ENCODE measurements around the gene TMEM50A.
"Not testable (repeated sequence)": the region's sequence is repeated elsewhere in the genome, so short reads cannot be mapped to it uniquely, and the experiment has no call there.

The TMEM50A gene

DNA sequence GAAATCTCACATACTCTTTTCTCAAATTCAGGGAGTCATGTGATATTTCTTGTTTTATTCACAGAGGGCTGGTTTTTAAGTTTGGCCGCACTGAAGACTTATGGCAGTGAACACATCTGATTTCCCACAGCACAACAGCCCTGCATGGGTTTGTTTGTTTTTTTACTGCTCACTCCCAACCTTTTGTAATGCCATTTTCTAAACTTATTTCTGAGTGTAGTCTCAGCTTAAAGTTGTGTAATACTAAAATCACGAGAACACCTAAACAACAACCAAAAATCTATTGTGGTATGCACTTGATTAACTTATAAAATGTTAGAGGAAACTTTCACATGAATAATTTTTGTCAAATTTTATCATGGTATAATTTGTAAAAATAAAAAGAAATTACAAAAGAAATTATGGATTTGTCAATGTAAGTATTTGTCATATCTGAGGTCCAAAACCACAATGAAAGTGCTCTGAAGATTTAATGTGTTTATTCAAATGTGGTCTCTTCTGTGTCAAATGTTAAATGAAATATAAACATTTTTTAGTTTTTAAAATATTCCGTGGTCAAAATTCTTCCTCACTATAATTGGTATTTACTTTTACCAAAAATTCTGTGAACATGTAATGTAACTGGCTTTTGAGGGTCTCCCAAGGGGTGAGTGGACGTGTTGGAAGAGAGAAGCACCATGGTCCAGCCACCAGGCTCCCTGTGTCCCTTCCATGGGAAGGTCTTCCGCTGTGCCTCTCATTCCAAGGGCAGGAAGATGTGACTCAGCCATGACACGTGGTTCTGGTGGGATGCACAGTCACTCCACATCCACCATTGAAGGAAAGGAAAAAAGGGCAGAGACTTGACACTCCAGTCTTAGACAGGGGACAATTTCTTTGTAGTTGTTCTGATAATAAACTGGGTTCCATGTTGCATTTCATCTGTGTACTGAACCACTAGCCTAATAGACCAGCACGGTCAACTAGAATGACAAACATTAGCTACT, 22.8 kb downstream of the TMEM50A start:
- no peak for DNase-seq (ENCODE audit: low read depth, low spot score)
- no peak overlapping the region; the same call in 1 of the 2 replicates for H3K4me3 ChIP-seq
- H3K9me3 ChIP-seq (ENCODE audit: low read depth, low read length) = no peaks in the 10 kb centered on the region
- H3K9ac ChIP-seq (ENCODE audit: insufficient read length) = no peak overlapping the region
- peak overlapping the region; percentile 91 for H3K27ac ChIP-seq
- TF ChIP-seq FOXP2 (optimal IDR thresholded peaks at IDR 0.05; ENCODE audit: control extremely low read depth, extremely low read length, insufficient read depth) (no peak), POLR2AphosphoS5 (IDR thresholded peaks at IDR 0.05; ENCODE audit: borderline replicate concordance, low read depth, low read length) (no peak), EZH2 (IDR thresholded peaks at IDR 0.05) (no peak)
- peaks cover 24% of the 10 kb centered on the region for H3K36me3 ChIP-seq (ENCODE audit: insufficient read depth, low read length)

DNA sequence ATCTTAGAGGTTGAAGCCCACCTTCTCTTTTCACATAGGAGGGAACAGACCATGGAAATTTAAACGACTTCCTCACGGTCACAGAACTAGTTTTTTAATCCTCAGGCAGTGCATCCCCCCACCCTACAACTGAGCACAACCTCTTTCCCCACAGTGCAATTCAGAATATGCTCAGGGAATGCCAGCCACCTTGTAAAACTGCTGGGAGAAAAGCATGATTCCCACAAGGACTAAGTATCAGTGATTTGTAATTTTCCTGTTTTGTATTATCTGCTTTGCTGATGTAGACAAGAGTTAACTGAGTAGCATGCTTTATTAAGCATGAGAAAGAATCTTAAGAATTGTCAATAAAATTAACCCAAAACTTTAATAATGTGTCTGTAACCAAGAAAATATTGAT, 23.8 kb downstream of the TMEM50A start:
- Histone ChIP-seq H3K36me3 (ENCODE audit: insufficient read depth, low read length) (peaks cover 24% of the 10 kb centered on the region), H3K9me3 (ENCODE audit: low read depth, low read length) (no peaks in the 10 kb centered on the region), H3K27ac (peak overlapping the region; percentile 91), H3K9ac (ENCODE audit: insufficient read length) (no peak overlapping the region), H3K4me3 (peak overlapping the region; percentile 18; the same call in 1 of the 2 replicates)
- no peak for TF ChIP-seq POLR2AphosphoS5 (IDR thresholded peaks at IDR 0.05; ENCODE audit: borderline replicate concordance, low read depth, low read length)
- TF ChIP-seq EZH2 (IDR thresholded peaks at IDR 0.05) = no peak
- TF ChIP-seq FOXP2 (optimal IDR thresholded peaks at IDR 0.05; ENCODE audit: control extremely low read depth, extremely low read length, insufficient read depth) = no peak
- no peak for DNase-seq (ENCODE audit: low read depth, low spot score)

DNA sequence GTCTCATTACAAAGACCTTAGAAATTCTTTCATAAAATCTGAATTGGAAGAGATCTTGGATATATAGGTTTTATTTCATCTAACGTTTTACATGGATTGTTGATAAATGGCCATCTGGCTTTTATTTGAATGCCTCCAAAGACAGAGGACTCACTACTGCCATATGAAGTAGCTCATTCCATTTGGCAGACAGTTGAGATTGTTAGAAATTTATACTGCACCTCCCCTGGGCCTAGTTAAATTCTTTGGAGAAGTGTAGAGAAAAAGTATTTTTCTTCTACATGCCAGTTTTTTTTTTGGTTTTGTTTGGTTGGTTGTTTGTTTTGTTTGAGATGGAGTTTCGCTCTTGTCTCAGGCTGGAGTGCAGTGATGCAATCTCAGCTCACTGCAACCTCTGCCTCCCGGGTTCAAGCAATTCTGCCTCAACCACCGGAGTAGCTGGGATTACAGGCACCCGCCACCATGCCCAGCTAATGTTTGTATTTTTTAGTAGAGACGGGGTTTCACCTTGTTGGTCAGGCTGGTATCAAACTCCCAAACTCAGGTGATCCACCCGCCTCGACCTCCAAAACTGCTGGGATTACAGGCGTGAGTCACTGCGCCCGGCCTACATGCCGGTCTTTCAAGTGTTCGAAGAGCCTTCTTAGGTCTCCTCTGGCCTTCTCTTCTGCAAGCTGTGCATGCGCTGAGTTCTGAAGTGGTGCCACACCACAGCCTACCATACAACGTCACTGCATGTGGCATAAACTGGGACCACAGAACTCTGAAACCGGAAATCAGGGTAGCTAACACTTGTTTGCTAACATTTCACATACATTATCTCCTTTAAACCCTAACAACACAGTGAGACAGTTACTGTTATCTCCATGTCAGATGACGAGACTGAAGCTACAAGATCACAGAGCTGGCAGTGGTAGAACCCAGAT, 24.8 kb downstream of the TMEM50A start:
- not testable (repeated sequence) for DNase-seq (ENCODE audit: low read depth, low spot score); H3K9me3 ChIP-seq (ENCODE audit: low read depth, low read length); H3K9ac ChIP-seq (ENCODE audit: insufficient read length); H3K27ac ChIP-seq; H3K4me3 ChIP-seq
- H3K36me3 ChIP-seq (ENCODE audit: insufficient read depth, low read length) = peaks cover 24% of the 10 kb centered on the region

DNA sequence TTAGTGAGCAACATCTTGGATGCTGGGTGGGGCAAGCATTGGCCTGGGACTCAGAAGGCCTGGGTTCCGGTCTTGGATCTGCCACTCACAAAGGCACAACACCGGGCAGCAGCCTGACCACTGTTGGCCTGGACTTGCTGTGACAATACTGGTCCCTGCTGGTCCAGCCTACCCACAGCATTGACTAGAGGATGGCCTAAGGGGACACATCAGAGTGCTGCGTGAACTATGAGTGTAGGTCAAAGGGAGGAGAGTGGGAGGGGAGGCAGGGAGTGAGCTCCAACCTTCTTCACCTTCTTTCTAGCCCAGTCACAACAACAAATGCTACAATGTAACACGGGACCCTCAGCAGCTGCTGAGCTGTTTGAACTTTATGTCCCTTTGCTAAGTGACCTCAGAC, 31.1 kb downstream of the TMEM50A start:
- no peak overlapping the region for H3K27ac ChIP-seq
- no peaks in the 10 kb centered on the region for H3K9me3 ChIP-seq (ENCODE audit: low read depth, low read length)
- no peak overlapping the region for H3K9ac ChIP-seq (ENCODE audit: insufficient read length)
- no peak for DNase-seq (ENCODE audit: low read depth, low spot score)
- H3K4me3 ChIP-seq = no peak overlapping the region
- TF ChIP-seq FOXP2 (optimal IDR thresholded peaks at IDR 0.05; ENCODE audit: control extremely low read depth, extremely low read length, insufficient read depth) = no peak
- H3K36me3 ChIP-seq (ENCODE audit: insufficient read depth, low read length) = no peaks in the 10 kb centered on the region

DNA sequence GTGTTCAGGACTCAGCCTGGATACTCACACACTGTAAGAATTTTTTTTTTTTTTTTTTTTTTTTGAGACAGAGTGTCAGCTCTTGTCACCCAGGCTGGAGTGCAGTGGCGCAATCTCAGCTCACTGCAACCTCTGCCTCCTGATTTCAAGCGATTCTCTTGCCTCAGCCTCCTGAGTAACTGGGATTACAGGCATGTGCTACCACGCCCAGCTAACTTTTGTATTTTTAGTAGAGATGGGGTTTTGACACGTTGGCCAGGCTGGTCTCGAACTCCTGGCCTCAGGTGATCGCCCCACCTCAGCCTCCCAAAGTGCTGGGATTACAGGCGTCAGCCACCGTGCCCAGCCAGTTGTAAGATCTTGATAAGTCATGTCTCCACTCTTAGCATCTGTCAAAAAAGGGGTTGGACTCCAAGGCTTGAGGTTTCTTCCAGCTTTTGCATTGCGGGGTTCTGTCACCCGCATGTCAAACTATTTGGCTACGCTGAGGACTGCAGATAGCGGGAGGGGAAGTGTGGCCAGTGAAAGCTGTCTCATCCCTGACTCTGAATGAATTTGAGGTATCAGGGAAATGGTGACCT, 31.6 kb downstream of the TMEM50A start:
- not testable (repeated sequence) for H3K36me3 ChIP-seq (ENCODE audit: insufficient read depth, low read length); DNase-seq (ENCODE audit: low read depth, low spot score); H3K4me3 ChIP-seq; H3K9ac ChIP-seq (ENCODE audit: insufficient read length); H3K9me3 ChIP-seq (ENCODE audit: low read depth, low read length); H3K27ac ChIP-seq

DNA sequence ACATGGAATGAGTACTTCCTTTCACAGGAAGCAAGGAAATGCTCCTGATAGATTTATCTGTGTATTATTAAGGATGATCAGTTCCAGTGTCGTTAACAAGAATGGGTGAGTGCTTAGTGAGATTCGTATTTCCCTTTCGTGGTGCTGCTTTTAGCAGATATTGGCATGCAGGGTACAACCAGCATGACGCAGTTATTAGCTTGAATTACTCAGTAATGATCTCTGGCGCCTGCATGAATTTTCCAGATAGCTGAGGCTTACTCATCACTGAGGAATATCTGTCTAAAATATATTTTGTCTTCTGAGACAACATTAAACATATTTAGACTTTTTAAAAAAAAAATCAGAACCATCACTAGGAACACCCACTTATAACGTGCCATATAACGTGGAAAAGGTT, 33.6 kb downstream of the TMEM50A start:
- not testable (repeated sequence) for H3K9ac ChIP-seq (ENCODE audit: insufficient read length); H3K36me3 ChIP-seq (ENCODE audit: insufficient read depth, low read length); H3K9me3 ChIP-seq (ENCODE audit: low read depth, low read length)
- peak; percentile 54; the same call in 1 of the 2 replicates for TF ChIP-seq POLR2AphosphoS5 (IDR thresholded peaks at IDR 0.05; ENCODE audit: borderline replicate concordance, low read depth, low read length)
- DNase-seq (ENCODE audit: low read depth, low spot score) = peak; percentile 85
- peak overlapping the region; percentile 48 for H3K4me3 ChIP-seq
- H3K27ac ChIP-seq = peak overlapping the region; percentile 80

DNA sequence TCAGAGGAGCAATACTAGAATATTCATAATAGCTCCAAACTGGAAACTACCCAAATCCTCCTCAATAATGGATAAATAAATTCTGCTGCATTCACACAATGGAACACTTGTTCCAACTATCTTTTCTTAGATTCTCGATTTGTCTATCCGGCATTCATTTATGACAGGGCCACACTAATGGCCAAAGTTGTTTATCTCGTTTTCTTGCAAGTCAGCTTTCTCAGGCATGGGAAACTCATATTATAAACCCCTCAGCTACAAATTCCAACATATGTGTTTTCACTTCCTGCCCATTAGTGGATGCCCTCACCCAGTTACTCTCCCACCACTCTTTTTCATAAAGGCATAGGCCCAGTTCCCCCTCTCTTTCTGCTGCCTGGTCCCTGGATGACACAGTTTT, 40.2 kb downstream of the TMEM50A start:
- H3K9me3 ChIP-seq (ENCODE audit: low read depth, low read length); H3K27ac ChIP-seq; H3K4me3 ChIP-seq; H3K36me3 ChIP-seq (ENCODE audit: insufficient read depth, low read length); H3K9ac ChIP-seq (ENCODE audit: insufficient read length); DNase-seq (ENCODE audit: low read depth, low spot score): not testable (repeated sequence)

DNA sequence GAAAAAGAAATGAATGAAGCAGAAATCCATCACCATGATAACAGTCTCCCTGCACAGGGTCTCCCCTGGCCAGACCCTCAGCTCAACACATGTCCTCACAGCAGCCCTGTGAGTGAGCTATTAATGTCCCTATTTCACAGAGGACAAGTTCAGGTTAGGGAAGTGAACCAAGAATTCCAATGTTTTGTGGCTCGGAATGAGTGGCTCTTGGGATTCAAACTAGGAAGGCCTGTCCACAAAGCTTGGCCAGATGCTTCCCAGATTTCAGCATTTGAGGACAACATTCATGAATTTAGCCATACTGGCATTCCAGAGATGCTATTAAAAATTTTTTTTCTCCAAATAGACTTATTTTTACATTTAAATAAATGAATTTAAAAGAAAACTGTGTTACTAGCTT, 44.4 kb downstream of the TMEM50A start:
- not testable (repeated sequence) for H3K4me3 ChIP-seq; H3K27ac ChIP-seq; DNase-seq (ENCODE audit: low read depth, low spot score); H3K9ac ChIP-seq (ENCODE audit: insufficient read length); H3K36me3 ChIP-seq (ENCODE audit: insufficient read depth, low read length); H3K9me3 ChIP-seq (ENCODE audit: low read depth, low read length)

DNA sequence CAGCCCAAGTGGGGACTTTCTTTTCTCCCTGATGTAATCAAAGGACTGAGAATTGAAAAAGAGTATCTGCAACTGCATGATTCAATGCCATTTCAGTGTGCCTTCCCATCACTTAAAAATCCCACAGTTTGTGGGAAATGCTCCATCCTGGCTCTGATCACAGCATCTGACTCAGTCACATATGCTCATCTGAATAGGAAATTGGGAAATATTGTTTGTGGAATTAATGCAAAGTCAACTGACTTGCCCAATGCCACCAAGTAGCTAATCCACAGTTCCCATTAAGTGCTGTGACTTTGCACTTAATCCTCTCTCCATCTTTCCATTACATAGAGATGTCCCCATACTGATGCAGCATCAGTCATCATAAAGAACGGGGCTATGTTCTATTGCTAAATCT, 45.0 kb downstream of the TMEM50A start:
- DNase-seq (ENCODE audit: low read depth, low spot score); H3K4me3 ChIP-seq; H3K36me3 ChIP-seq (ENCODE audit: insufficient read depth, low read length); H3K27ac ChIP-seq; H3K9me3 ChIP-seq (ENCODE audit: low read depth, low read length); H3K9ac ChIP-seq (ENCODE audit: insufficient read length): not testable (repeated sequence)

DNA sequence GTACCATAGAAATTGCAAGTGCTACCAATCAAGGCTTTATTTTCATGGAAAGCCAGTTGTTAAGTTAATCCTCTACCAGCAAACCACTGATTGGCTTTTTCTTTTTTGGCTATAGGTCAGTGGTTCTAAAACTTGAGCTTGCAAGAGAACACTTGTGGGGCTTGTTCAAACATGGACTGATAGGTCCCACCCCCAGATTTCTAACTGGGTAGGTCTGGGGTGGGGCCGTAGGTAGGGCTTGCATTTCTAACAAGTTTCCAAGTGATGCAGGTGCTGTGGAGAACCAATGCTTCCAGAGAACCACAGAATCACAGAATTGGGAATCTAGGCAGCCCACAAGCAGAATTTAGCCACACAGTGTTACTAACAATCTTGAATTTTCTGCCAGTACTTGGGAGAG, 45.7 kb downstream of the TMEM50A start:
- H3K9ac ChIP-seq (ENCODE audit: insufficient read length); DNase-seq (ENCODE audit: low read depth, low spot score); H3K36me3 ChIP-seq (ENCODE audit: insufficient read depth, low read length); H3K4me3 ChIP-seq; H3K27ac ChIP-seq; H3K9me3 ChIP-seq (ENCODE audit: low read depth, low read length): not testable (repeated sequence)
